ENCODE data around the gene USP34.

DNA sequence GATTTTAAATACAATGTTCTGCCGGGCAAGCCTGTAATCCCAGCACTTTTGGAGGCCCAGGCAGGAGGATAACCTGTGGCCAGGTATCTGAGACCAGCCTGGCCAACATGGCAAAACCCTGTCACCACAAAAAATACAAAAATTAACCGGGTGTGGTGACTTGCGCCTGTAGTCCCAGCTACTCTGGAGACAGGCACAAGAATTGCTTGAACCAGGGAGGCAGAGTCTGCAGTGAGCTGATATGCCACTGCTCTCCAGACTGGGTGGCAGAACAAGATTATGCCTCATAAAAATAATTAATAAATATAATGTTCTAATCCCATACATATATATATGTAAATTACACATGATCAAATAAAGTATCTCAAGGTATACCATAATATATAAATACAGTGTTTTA lies 189.6 kb downstream of the USP34 start:
- no peak for TF ChIP-seq ZNF138 (tag by site-specific recombination; IDR thresholded peaks at IDR 0.05; ENCODE audit: borderline replicate concordance)
- TF ChIP-seq, protein P1, sequence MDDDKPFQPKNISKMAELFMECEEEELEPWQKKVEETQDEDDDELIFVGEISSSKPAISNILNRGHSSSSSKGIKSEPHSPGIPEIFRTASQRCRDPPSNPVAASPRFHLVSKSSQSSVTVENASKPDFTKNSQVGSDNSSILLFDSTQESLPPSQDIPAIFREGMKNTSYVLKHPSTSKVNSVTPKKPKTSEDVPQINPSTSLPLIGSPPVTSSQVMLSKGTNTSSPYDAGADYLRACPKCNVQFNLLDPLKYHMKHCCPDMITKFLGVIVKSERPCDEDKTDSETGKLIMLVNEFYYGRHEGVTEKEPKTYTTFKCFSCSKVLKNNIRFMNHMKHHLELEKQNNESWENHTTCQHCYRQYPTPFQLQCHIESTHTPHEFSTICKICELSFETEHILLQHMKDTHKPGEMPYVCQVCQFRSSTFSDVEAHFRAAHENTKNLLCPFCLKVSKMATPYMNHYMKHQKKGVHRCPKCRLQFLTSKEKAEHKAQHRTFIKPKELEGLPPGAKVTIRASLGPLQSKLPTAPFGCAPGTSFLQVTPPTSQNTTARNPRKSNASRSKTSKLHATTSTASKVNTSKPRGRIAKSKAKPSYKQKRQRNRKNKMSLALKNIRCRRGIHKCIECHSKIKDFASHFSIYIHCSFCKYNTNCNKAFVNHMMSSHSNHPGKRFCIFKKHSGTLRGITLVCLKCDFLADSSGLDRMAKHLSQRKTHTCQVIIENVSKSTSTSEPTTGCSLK (tag by site-specific recombination; IDR thresholded peaks at IDR 0.05), result no peak
- TF ChIP-seq, protein P2, sequence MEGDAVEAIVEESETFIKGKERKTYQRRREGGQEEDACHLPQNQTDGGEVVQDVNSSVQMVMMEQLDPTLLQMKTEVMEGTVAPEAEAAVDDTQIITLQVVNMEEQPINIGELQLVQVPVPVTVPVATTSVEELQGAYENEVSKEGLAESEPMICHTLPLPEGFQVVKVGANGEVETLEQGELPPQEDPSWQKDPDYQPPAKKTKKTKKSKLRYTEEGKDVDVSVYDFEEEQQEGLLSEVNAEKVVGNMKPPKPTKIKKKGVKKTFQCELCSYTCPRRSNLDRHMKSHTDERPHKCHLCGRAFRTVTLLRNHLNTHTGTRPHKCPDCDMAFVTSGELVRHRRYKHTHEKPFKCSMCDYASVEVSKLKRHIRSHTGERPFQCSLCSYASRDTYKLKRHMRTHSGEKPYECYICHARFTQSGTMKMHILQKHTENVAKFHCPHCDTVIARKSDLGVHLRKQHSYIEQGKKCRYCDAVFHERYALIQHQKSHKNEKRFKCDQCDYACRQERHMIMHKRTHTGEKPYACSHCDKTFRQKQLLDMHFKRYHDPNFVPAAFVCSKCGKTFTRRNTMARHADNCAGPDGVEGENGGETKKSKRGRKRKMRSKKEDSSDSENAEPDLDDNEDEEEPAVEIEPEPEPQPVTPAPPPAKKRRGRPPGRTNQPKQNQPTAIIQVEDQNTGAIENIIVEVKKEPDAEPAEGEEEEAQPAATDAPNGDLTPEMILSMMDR (tag by site-specific recombination; IDR thresholded peaks at IDR 0.05), result no peak
